Right atrium auricular region (tissue), 2 donors: ENCODE measurements around the gene TEDC2. TPM values are rescaled to one million over a fixed set of nuclear protein-coding genes. Genes with fewer than 3 reads are reported as not detected.
A peak's percentile ranks its signal among the peaks of the same experiment; 100 is the strongest.

ENCODE experiments used
- DNase-seq: peaks from one replicate; pipeline ENCODE4 v3.0.0-alpha.2; 2019; ENCODE audit warnings: low spot score
- H3K27ac ChIP-seq, 2 donors: fragments of 200-600 bp; sonication (generic); 1 replicate in 1 of 2; 2 replicates in 1 of 2; pipeline ENCODE4 v1.5.1; 2016 to 2019
- H3K27me3 ChIP-seq, 2 donors: fragments of 200-600 bp; sonication (generic); one replicate each; pipeline versions ENCODE4 v1.5.1 to v1.6.0; 2017 to 2019
- H3K36me3 ChIP-seq: fragments of 200-600 bp; sonication (generic); one replicate; pipeline ENCODE4 v1.5.1; 2016
- H3K4me1 ChIP-seq, 2 donors: fragments of 200-600 bp; sonication (generic); one replicate each; pipeline versions ENCODE4 v1.5.1 to v1.6.0; 2017 to 2019
- H3K4me3 ChIP-seq, 2 donors: fragments of 200-600 bp; sonication (generic); 1 replicate in 1 of 2; 2 replicates in 1 of 2; pipeline ENCODE4 v1.5.1; 2017 to 2019; ENCODE audit warnings: mild to moderate bottlenecking in 1 of 2, moderate library complexity in 1 of 2
- H3K9me3 ChIP-seq, 2 donors: fragments of 200-600 bp; sonication (generic); one replicate each; pipeline ENCODE4 v1.5.1; 2019
- total RNA-seq, 2 donors: library from RNA; depleted of rRNA; stranded (reverse); fragments of >200 nt; gene quantifications; one replicate each; pipeline ENCODE4 v1.1.0, GENCODE V29; 2016
- TF ChIP-seq, protein P1 (sequence below), 2 donors: fragments of 200-600 bp; sonication (generic); IDR thresholded peaks; one replicate each; pipeline ENCODE4 v1.5.1; 2019; ENCODE audit warnings: antibody characterized with exemption in 2 of 2

The TEDC2 gene
- total RNA-seq, 2 donors from 2014 or later, result 0.63 to 4.1 TPM

DNA sequence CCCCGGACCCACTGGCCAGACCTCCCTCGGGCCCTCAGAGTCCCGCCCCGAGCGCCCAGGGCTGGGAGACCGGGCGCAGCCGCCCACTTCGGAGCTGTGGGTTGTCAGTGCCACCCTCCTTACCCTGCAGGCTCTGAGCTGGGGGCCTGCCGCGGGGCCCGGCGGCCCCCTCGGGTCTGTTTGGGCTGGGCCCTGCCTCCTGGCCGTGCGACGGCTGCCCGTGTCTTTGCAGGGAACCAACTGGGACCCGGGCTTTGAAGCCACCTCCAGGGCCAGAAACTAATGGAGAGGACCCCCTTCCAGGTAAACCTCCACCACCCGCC is 443 bp downstream of the TEDC2 start:
- no peak overlapping the region for H3K27ac ChIP-seq
- H3K9me3 ChIP-seq, result no peaks in the 10 kb centered on the region
- no peak for DNase-seq
- H3K4me3 ChIP-seq, result peak overlapping the region; percentile 43 to 60
- peaks cover 0 to 19% of the 10 kb centered on the region in 2 donors for H3K4me1 ChIP-seq
- H3K36me3 ChIP-seq, result no peaks in the 10 kb centered on the region
- no peaks in the 10 kb centered on the region for H3K27me3 ChIP-seq
- TF ChIP-seq, protein P1, sequence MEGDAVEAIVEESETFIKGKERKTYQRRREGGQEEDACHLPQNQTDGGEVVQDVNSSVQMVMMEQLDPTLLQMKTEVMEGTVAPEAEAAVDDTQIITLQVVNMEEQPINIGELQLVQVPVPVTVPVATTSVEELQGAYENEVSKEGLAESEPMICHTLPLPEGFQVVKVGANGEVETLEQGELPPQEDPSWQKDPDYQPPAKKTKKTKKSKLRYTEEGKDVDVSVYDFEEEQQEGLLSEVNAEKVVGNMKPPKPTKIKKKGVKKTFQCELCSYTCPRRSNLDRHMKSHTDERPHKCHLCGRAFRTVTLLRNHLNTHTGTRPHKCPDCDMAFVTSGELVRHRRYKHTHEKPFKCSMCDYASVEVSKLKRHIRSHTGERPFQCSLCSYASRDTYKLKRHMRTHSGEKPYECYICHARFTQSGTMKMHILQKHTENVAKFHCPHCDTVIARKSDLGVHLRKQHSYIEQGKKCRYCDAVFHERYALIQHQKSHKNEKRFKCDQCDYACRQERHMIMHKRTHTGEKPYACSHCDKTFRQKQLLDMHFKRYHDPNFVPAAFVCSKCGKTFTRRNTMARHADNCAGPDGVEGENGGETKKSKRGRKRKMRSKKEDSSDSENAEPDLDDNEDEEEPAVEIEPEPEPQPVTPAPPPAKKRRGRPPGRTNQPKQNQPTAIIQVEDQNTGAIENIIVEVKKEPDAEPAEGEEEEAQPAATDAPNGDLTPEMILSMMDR (IDR thresholded peaks at IDR 0.05), result no peak

DNA sequence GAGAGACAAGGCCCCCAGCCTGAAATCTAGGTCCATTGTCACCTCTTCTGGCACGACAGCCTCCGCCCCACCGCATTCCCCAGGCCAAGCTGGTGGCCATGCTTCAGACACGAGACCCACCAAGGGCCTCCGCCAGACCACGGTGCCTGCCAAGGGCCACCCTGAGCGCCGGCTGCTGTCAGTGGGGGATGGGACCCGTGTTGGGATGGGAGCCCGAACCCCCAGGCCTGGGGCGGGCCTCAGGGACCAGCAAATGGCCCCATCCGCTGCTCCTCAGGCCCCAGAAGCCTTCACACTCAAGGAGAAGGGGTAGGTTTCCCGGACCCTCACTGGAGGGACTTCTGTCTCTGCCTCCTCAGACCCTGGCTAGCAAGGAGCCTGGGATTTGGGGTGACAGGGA is 1.0 kb downstream of the TEDC2 start:
- TF ChIP-seq, protein P1 (IDR thresholded peaks at IDR 0.05), result no peak
- H3K4me3 ChIP-seq, result no peak overlapping the region
- DNase-seq, result no peak
- H3K9me3 ChIP-seq, result no peaks in the 10 kb centered on the region
- no peaks in the 10 kb centered on the region for H3K36me3 ChIP-seq
- peaks cover 0 to 19% of the 10 kb centered on the region in 2 donors for H3K4me1 ChIP-seq
- H3K27me3 ChIP-seq, result no peaks in the 10 kb centered on the region
- no peak overlapping the region for H3K27ac ChIP-seq

DNA sequence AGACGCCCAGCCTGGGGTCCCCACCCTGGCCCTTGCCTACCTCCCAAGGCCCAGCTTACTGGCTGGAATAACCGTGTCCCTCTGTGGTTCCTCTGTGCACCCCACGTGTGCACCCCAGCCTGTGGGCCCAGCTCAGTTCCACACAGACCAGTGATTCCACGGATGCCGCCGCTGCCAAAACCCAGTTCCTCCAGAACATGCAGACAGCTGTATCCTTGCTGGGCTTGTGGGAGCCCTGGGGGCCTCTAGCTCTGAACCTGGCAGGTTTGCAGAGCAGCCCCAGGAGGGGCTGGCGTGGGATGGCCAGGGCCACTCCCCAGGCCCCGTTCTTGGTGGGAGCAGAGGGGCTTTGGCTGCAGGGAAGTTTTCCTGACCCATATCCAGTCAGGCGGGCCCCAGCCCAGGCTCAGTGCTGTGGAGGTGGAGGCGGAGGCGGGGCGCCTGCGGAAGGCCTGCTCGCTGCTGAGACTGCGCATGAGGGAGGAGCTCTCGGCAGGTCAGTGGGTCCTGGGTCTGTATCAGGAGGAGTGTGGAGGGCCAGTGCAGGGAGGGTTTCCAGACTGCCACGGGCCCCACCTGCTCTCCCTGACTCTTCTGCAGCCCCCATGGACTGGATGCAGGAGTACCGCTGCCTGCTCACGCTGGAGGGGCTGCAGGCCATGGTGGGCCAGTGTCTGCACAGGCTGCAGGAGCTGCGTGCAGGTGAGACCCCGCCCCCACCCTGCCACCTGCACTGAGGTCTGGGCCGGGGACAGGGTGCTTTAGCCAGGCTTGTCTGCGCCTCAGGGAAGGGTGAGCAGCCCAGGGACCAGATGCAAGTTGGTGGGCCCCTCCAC is 2.3 kb downstream of the TEDC2 start:
- TF ChIP-seq, protein P1 (IDR thresholded peaks at IDR 0.05), result no peak
- H3K4me1 ChIP-seq, result peaks cover 0 to 22% of the 10 kb centered on the region in 2 donors
- no peak for DNase-seq

DNA sequence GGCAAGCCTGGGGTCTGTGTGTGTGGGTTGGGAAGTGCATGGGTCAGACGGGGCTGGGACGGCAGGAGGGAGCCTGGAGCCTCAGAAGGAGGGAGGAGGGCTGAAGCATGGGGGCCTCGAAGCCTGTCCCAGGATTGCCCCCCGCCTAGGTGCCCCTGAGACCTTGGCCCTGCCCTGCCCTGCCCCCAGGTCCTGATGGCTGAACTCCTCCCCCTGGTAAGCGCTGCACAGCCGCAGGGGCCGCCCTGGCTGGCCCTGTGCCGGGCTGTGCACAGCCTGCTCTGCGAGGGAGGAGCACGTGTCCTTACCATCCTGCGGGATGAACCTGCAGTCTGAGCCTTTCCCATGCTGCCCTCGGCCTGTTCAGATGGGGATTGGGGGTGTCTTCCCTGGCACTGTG is 4.4 kb downstream of the TEDC2 start:
- no peak for DNase-seq
- TF ChIP-seq, protein P1 (IDR thresholded peaks at IDR 0.05), result no peak
- no peak overlapping the region for H3K4me3 ChIP-seq
- H3K27ac ChIP-seq, result no peak overlapping the region
- H3K36me3 ChIP-seq, result no peaks in the 10 kb centered on the region
- peaks cover 0 to 37% of the 10 kb centered on the region in 2 donors for H3K4me1 ChIP-seq
- H3K9me3 ChIP-seq, result no peaks in the 10 kb centered on the region
- no peaks in the 10 kb centered on the region for H3K27me3 ChIP-seq

More for the DNA sequence above, 2.3 kb downstream of the TEDC2 start:
- no peaks in the 10 kb centered on the region for H3K27me3 ChIP-seq
- H3K9me3 ChIP-seq, result no peaks in the 10 kb centered on the region
- H3K27ac ChIP-seq, result no peak overlapping the region
- H3K36me3 ChIP-seq, result no peaks in the 10 kb centered on the region
- no peak overlapping the region for H3K4me3 ChIP-seq

DNA sequence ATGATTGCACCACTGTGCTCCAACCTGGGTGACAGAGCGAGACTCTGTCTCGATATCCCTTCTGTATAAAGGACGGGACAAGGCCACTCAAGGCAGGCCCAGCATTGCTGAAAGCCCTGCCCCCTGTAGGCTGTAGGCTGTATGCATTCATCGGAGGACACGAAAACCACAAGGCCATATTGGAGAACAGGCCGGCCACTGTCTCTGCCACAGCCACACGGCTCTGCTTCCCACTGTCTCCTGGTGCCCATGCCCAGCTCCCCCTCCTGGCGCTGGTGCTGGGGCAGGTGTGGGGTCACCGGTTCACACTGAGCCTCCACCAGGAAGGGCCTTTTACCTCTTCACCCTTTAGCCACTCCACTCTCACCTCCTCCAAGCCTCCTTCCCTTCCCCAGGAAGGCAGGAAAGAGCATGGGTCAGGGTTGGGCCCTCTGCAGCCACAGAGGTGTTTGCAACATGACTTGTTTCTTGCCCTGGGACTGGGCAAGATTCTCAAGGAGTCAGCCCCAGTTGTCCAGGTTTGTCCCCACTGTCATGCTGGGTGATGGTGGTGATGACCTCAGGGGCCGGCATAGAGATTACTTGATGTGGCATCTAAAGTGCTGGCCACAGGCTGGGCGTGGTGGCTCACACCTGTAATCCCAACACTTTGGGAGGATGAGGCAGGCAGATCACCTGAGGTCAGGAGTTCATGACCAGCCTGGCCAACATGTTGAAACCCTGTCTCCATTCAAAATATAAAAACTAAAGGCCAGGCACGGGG is 5.9 kb downstream of the TEDC2 start:
- Histone ChIP-seq H3K4me3 (no peak overlapping the region), H3K9me3 (no peaks in the 10 kb centered on the region), H3K36me3 (no peaks in the 10 kb centered on the region), H3K4me1 (peaks cover 0 to 40% of the 10 kb centered on the region in 2 donors), H3K27me3 (peaks cover 0 to 1% of the 10 kb centered on the region in 2 donors), H3K27ac (no peak overlapping the region)
- TF ChIP-seq, protein P1 (IDR thresholded peaks at IDR 0.05), result no peak
- no peak for DNase-seq
